Heart left ventricle (tissue), 16 donors: ENCODE data around the gene ATCAY. TPM values are rescaled to one million over a fixed set of nuclear protein-coding genes. Genes with fewer than 3 reads are reported as not detected.
A peak's percentile ranks its signal among the peaks of the same experiment; 100 is the strongest.
"Not testable (repeated sequence)": the region's sequence is repeated elsewhere in the genome, so short reads cannot be mapped to it uniquely, and the experiment has no call there.

ENCODE experiments used
- ATAC-seq, 4 donors: fragments of 200-7000 bp; cut with Tn5 transposase; one replicate each; pipeline ENCODE4 v1.9.1; 2020 to 2022; ENCODE audit warnings: moderate library complexity in 4 of 4, mild to moderate bottlenecking in 3 of 4, moderate number of reproducible peaks in 1 of 4
- DNase-seq, 5 donors: peaks; one replicate each; pipeline ENCODE4 v3.0.0-alpha.2; 2020
- H3K27ac ChIP-seq, 12 donors: fragments of 200-600 bp; sonication (generic) in 4 of 12; one replicate each; pipeline versions ENCODE4 v1.5.0 to v1.8.0; 2016 to 2022; ENCODE audit warnings: mild to moderate bottlenecking in 2 of 12
- H3K27me3 ChIP-seq, 9 donors: fragments of 200-600 bp; sonication (generic) in 2 of 9; one replicate each; pipeline versions ENCODE4 v1.5.1 to v1.8.0; 2016 to 2022; ENCODE audit warnings: mild to moderate bottlenecking in 3 of 9
- H3K36me3 ChIP-seq, 9 donors: fragments of 200-600 bp; sonication (generic) in 2 of 9; one replicate each; pipeline versions ENCODE4 v1.5.0 to v1.8.0; 2018 to 2022; ENCODE audit warnings: mild to moderate bottlenecking in 2 of 9
- H3K4me1 ChIP-seq, 12 donors: fragments of 200-600 bp; sonication (generic) in 4 of 12; one replicate each; pipeline versions ENCODE4 v1.5.0 to v1.8.0; 2016 to 2022; ENCODE audit warnings: mild to moderate bottlenecking in 3 of 12
- H3K4me3 ChIP-seq, 12 donors: fragments of 200-600 bp; sonication (generic) in 4 of 12; one replicate each; pipeline versions ENCODE4 v1.5.0 to v1.8.0; 2017 to 2022; ENCODE audit warnings: mild to moderate bottlenecking in 9 of 12, moderate library complexity in 4 of 12
- H3K9me3 ChIP-seq, 12 donors: fragments of 200-600 bp; sonication (generic) in 4 of 12; one replicate each; pipeline versions ENCODE4 v1.5.0 to v1.8.0; 2016 to 2022; ENCODE audit warnings: mild to moderate bottlenecking in 1 of 12
- CTCF ChIP-seq, 12 donors: fragments of 200-600 bp; sonication (generic) in 4 of 12; IDR thresholded peaks; one replicate each; pipeline versions ENCODE4 v1.5.0 to v1.8.0; 2018 to 2022; ENCODE audit warnings: antibody characterized with exemption in 12 of 12, mild to moderate bottlenecking in 5 of 12
- POLR2A ChIP-seq, 2 donors: fragments of 450-650 bp; IDR thresholded peaks; one replicate each; pipeline ENCODE4 v1.6.1; 2017; ENCODE audit warnings: antibody characterized with exemption in 2 of 2, mild to moderate bottlenecking in 2 of 2, moderate library complexity in 2 of 2
- WGBS, 4 donors: extraction: QIAGEN DNeasy Blood & Tissue Kit in 2 of 4; methylation state at CpG; one replicate each; pipeline versions ENCODE4 v1.1.5 to v1.1.7; 2013 to 2018; 5-methylcytosine and 5-hydroxymethylcytosine counted together
- intact Hi-C, 10 donors: fragments of 100-400 bp; cut with DNase I; formaldehyde crosslinking; loops; one replicate each; pipeline versions ENCODE4 v1.11.1 to v1.14.2; 2022
- polyA plus RNA-seq, 2 donors: library from polyadenylated mRNA; stranded (reverse); fragments of 200-250 nt; gene quantifications; one replicate each; pipeline ENCODE4 v1.2.3, GENCODE V29; 2013
- total RNA-seq, 9 donors: library from RNA; depleted of rRNA in 2 of 9; stranded (reverse); fragments of >200 nt in 2 of 9; fragmentation: NEBNext Ultra II Directional in 3 of 9; extraction: Animal tissue kit (Norgen Biotek cat#: 25700) in 3 of 9; gene quantifications; one replicate each; pipeline versions ENCODE4 v1.1.0 to v1.2.4, GENCODE V29; 2016 to 2023
- donor health status: ischemic (EF 13 %, LVEDD 7.1; RV severe dilation, severe dysfunction).
- donor health status: healthy with polysubstance abuse.
- donor health status: DM: no; HTN: yes; CAD: no.
- donor health status: DM: no; HTN: no; CAD: no.
- donor health status: ischemic (EF 25% LVEDD 6.9; RV normal size, moderate dysfunction).
- donor health status: ischemic (EF 25% LVEDD 5.7; RV mildly dilated, moderate dysfunction).
- donor health status: healthy.
- donor health status: DM: yes; HTN: yes; CAD: no.
- donor health status: ischemic (EF 35%, LVEDD 5.7; RV mildly dilated, moderate dysfunction).
- donor health status: nonischemic (EF 11% LVEDD 7.7; RV severe dilation, severe dysfunction).
- donor health status: DM: yes; HTN: yes; CAD: no.
- donor health status: PGD.
- donor health status: ischemic (EF 29% LVEDD 5.4; RV normal size, mild dysfunction).
- donor health status: nonischemic (EF 23%, LVEDD 6.1; RV moderate dilation, normal function).

ATCAY gene
- total and polyA plus RNA-seq, 11 donors = not detected

DNA sequence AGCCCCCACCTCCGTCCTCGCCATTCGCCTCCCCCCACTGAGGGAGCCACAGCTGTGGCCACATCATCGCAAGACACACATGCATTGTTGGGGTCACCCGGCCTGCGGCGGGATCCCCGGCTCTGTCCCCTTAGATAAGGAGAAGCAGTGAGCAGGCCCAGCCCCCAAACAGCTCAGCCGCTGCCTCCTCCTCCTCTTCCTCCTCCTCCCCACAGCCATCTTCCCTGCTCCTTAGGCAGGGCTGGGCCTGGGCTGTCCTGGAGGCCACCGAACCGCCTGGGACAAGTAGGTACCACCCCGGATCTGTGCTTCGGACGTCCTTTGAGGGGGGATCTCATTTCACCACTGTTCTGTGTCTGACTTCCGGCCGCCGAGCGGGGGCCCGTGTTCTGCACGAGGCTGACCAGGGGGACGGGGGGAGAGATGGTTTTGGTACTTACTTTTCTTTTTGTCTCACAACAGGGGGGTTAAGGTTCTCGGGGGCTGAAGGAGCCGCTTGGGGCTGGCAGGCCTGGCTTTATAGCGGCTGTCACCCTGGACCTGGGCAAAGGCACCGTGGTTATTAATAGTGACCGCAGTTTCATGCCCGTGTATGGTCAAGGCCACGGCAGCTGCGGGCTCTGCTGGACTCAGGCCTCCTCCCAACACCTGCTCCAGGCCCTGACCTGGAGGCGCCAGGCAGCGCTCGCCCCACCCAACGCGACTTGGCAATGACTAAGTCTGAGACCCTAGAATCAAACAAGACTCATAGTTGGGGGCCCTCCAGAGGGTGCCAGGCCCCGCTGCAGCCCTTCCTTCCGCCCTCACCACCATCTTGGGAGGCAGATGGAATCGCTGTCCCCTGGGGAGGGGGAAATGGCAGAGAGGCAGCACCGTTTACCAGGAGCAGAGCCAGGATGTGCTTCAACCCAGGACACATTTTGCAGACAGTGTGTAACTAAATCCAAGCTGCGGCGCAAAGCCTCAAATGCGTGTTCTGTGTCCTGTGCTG is 70.7 kb downstream of the ATCAY start:
- H3K36me3 ChIP-seq = peaks cover 0 to 9% (median 7%) of the 10 kb centered on the region in 9 donors
- peak overlapping the region; percentile 1 to 68 (median 58) for H3K4me3 ChIP-seq
- no peaks in the 10 kb centered on the region for H3K9me3 ChIP-seq
- intact Hi-C loops = no loop called here
- DNase-seq = peak; percentile 78 to 89 (median 79)
- 17 to 41% (median 28%) methylated on average over 25 to 41 of the region's 41 CpGs for WGBS, 4 donors
- peak overlapping the region; percentile 84 to 100 (median 94) for H3K27ac ChIP-seq
- ATAC-seq = peak; percentile 65 to 81 (median 79)
- peaks cover 0 to 53% (median 19%) of the 10 kb centered on the region in 12 donors for H3K4me1 ChIP-seq
- TF ChIP-seq CTCF (IDR thresholded peaks at IDR 0.05) (no peak), POLR2A (IDR thresholded peaks at IDR 0.05) (peak in 1 of 2 donors; percentile 71)
- H3K27me3 ChIP-seq = no peaks in the 10 kb centered on the region

- H3K4me1 ChIP-seq = peaks cover 0 to 53% (median 19%) of the 10 kb centered on the region in 12 donors
- H3K9me3 ChIP-seq, DNase-seq, H3K4me3 ChIP-seq, ATAC-seq, H3K27me3 ChIP-seq: not testable (repeated sequence)
- peak overlapping the region; percentile 84 to 100 (median 94) for H3K27ac ChIP-seq
- peaks cover 0 to 26% (median 22%) of the 10 kb centered on the region in 9 donors for H3K36me3 ChIP-seq
- WGBS, 4 donors = 63 to 70% (median 66%) methylated on average over 9 of the region's 9 CpGs
- intact Hi-C loops = loop anchor here in 1 of 10 donors (2.0 kb wide), 1 partner anchor 16 kb away; no protein-coding TSS in a partner anchor
Observed at GRCh38 chr19:3952755-3953276, 72.3 kb downstream of the ATCAY start.

GRCh38 chr19:3954107-3954506 is 73.6 kb downstream of the ATCAY start:
- Histone ChIP-seq H3K27ac (peak overlapping the region; percentile 53 to 100 (median 92)), H3K4me3 (no peak overlapping the region), H3K36me3 (peaks cover 2 to 39% (median 35%) of the 10 kb centered on the region in 9 donors), H3K4me1 (peaks cover 0 to 53% (median 19%) of the 10 kb centered on the region in 12 donors), H3K27me3 (no peaks in the 10 kb centered on the region), H3K9me3 (no peaks in the 10 kb centered on the region)
- peak in 1 of 2 donors; percentile 27 for TF ChIP-seq POLR2A (IDR thresholded peaks at IDR 0.05)
- TF ChIP-seq CTCF (IDR thresholded peaks at IDR 0.05) = no peak
- ATAC-seq (peak; percentile 1 to 33 (median 8)), DNase-seq (peak in 1 of 5 donors; percentile 78)
- 43 to 55% (median 49%) methylated on average over 10 to 12 of the region's 12 CpGs for WGBS, 4 donors
- intact Hi-C loops = no loop called here

GRCh38 chr19:3955276-3955675 is 74.8 kb downstream of the ATCAY start:
- H3K27me3 ChIP-seq, H3K4me3 ChIP-seq, ATAC-seq, H3K9me3 ChIP-seq, DNase-seq, intact Hi-C loops: not testable (repeated sequence)
- 82 to 88% (median 86%) methylated on average over 13 of the region's 13 CpGs for WGBS, 4 donors
- H3K36me3 ChIP-seq = peaks cover 6 to 50% (median 46%) of the 10 kb centered on the region in 9 donors
- H3K4me1 ChIP-seq = peaks cover 0 to 46% (median 18%) of the 10 kb centered on the region in 12 donors
- peak overlapping the region in 7 of 12 donors; percentile 3 to 98 (median 92) for H3K27ac ChIP-seq

DNA sequence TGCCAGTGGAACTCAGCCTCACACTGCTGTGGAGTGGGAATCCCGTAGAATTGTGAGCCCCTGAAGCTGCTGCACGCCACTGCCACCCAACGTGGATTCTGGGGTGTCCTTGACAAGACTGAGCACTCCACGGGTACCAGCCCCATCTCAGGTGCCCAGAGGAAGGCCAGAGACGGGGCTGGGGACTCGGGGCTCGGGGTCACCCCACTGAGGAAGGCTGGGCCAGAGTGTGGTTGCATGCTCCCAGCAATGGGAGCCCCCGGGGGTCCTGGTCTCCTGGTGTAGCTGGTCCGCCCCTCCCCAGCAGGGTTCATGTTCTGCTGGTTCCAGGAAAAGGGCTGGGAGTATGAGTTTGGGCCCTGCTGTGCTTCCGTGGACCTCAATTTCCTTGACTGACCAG is 75.2 kb downstream of the ATCAY start:
- ATAC-seq (no peak), DNase-seq (no peak)
- WGBS, 4 donors = 71 to 83% (median 79%) methylated on average over 5 to 10 of the region's 10 CpGs
- Histone ChIP-seq H3K27ac (peak overlapping the region in 4 of 12 donors; percentile 10 to 98 (median 94)), H3K4me3 (no peak overlapping the region), H3K36me3 (peaks cover 6 to 55% (median 51%) of the 10 kb centered on the region in 9 donors), H3K27me3 (no peaks in the 10 kb centered on the region), H3K9me3 (no peaks in the 10 kb centered on the region), H3K4me1 (peaks cover 0 to 42% (median 16%) of the 10 kb centered on the region in 12 donors)
- TF ChIP-seq POLR2A (IDR thresholded peaks at IDR 0.05) = no peak
- TF ChIP-seq CTCF (IDR thresholded peaks at IDR 0.05) = no peak
- intact Hi-C loops = no loop called here
